ENCODE results near the gene RIMBP2. TPM values are rescaled to one million over a fixed set of nuclear protein-coding genes. Genes with fewer than 3 reads are reported as not detected.

The RIMBP2 gene
- total and polyA plus RNA-seq, 2 donors: 1.3 to 2.7 TPM

DNA sequence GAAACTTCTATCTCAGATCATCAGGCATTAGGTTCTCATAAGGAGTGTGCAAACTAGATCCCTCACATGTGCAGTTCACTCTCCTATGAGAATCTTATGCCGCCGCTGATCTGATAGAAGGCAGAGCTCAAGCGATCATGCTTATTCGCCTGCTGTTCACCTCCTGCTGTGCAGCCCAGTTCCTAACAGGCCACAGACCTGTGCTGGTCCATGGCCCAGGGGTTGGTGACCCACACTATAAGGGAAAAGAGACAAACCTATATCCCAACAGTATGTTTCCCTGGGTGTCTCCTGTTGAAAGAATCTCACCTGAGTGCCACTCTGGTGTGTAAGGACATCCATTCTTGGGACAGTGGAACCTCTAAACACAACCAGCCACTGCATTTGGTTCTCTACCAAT is 186.3 kb downstream of the RIMBP2 start:
- no peak overlapping the region for H3K27ac ChIP-seq (ENCODE audit: low read depth)
- DNase-seq (ENCODE audit: extremely low spot score): no peak
- WGBS: 91% methylated on average over 4 of the region's 4 CpGs
- no peaks in the 10 kb centered on the region for H3K36me3 ChIP-seq (ENCODE audit: insufficient read depth)
- H3K4me3 ChIP-seq (ENCODE audit: low read depth, low read length): no peak overlapping the region
- no peaks in the 10 kb centered on the region for H3K4me1 ChIP-seq (ENCODE audit: insufficient read depth)

DNA sequence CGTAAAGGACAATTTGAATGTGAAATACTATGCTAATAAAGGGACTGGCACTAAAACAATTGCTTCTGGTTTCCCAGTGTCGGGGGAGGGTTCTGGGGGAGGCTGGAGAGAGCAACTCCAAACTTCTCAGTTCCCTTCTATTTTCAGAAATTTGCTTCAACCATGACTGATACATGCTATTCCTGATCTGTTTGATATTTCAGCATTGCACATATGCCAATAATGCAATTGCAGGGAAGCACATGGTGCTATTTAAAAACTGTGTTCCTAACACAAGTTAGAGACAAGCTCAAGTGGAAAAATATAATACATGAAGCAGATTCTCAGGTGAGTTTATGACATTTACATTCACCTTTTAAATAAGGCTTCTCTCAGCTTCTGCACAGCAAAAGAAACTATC is 188.9 kb downstream of the RIMBP2 start:
- Histone ChIP-seq H3K4me3 (ENCODE audit: low read depth, low read length) (no peak overlapping the region), H3K4me1 (ENCODE audit: insufficient read depth) (no peaks in the 10 kb centered on the region), H3K36me3 (ENCODE audit: insufficient read depth) (no peaks in the 10 kb centered on the region), H3K27ac (ENCODE audit: low read depth) (no peak overlapping the region)
- WGBS: 47% methylated on average over 2 of the region's 2 CpGs
- no peak for DNase-seq (ENCODE audit: extremely low spot score)

DNA sequence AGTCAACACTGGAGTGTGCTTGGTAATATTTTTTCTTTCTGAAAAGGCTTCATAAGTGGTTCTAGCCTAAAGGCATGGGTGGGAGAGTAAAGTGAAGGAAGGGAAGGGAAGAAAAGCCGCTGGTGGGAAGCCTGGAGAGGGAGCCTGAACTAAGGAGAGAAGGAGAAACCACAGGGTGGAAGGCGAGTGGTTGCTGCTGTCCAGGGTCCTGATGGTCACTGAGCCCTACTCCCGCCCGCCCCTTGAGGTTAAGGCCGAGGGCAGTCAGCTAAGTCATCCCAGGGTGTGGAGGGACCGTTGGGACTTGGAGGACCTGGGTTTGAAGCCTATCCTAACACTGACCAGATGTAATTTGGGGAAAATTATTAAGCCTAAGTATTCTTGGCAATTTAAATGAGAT is 189.3 kb downstream of the RIMBP2 start:
- 7% methylated on average over 6 of the region's 6 CpGs for WGBS
- DNase-seq (ENCODE audit: extremely low spot score): no peak
- Histone ChIP-seq H3K36me3 (ENCODE audit: insufficient read depth) (no peaks in the 10 kb centered on the region), H3K4me1 (ENCODE audit: insufficient read depth) (no peaks in the 10 kb centered on the region), H3K27ac (ENCODE audit: low read depth) (no peak overlapping the region), H3K4me3 (ENCODE audit: low read depth, low read length) (no peak overlapping the region)

DNA sequence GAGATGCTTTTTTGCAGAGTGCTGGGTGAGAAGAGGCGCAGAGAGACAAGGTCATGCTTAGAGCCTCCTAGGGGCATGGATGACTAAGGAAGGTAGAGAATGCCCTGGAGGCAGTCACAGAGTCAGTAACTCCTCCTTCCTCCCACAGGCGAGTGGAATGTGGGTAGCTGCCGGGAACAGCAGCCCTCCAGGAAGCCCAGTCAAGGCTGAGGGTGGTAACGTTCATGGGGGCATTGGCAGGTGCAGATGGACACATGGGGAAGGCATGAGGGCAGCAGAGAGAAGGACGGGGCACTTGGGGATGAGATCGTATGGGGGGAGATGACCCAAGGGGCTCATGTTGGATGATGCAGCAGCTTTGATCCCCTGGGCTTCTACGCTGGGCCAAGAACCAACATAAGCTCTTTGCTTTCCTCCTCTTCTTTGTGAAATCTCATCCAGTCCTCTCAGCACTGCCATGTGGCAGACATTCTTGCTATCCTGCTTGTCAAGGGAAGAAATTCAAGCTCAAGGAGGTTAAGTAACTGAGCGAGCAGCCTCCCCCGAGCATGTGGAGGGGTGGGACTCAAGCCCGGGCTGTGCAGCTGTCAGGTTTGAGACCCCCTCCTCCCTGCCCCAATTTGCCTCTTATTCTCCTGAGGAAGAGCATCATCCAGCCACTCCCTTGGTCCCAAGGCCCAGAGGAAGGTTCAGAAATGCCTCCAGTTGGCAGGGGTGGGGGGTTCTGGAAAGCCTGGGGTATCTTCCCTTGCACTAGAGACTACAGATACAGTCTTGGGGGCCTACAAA is 190.5 kb downstream of the RIMBP2 start:
- Histone ChIP-seq H3K36me3 (ENCODE audit: insufficient read depth) (no peaks in the 10 kb centered on the region), H3K27ac (ENCODE audit: low read depth) (no peak overlapping the region), H3K4me3 (ENCODE audit: low read depth, low read length) (no peak overlapping the region), H3K4me1 (ENCODE audit: insufficient read depth) (no peaks in the 10 kb centered on the region)
- DNase-seq (ENCODE audit: extremely low spot score): no peak
- WGBS: 78% methylated on average over 10 of the region's 10 CpGs

DNA sequence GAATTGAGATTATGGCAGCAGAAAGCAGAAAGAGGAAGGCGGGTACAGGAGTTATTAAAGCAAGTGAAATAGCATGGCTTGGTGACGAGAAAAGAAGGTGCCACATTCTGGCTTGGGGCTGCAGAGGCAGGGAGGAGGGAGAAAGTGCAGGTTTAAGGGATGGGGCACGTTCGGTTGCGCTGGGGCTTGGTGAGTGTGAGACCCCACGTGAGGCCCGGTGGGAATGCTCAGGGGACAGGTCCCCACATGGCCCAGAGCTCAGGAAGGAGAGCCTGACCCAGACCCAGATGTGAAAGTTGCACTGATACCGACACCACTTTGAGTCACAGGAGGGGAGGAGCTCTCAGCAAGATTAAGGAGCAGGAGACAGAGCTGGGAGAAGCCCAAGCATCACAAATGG is 191.3 kb downstream of the RIMBP2 start:
- WGBS: 78% methylated on average over 8 of the region's 8 CpGs
- Histone ChIP-seq H3K36me3 (ENCODE audit: insufficient read depth) (no peaks in the 10 kb centered on the region), H3K4me3 (ENCODE audit: low read depth, low read length) (no peak overlapping the region), H3K4me1 (ENCODE audit: insufficient read depth) (no peaks in the 10 kb centered on the region), H3K27ac (ENCODE audit: low read depth) (no peak overlapping the region)
- no peak for DNase-seq (ENCODE audit: extremely low spot score)

DNA sequence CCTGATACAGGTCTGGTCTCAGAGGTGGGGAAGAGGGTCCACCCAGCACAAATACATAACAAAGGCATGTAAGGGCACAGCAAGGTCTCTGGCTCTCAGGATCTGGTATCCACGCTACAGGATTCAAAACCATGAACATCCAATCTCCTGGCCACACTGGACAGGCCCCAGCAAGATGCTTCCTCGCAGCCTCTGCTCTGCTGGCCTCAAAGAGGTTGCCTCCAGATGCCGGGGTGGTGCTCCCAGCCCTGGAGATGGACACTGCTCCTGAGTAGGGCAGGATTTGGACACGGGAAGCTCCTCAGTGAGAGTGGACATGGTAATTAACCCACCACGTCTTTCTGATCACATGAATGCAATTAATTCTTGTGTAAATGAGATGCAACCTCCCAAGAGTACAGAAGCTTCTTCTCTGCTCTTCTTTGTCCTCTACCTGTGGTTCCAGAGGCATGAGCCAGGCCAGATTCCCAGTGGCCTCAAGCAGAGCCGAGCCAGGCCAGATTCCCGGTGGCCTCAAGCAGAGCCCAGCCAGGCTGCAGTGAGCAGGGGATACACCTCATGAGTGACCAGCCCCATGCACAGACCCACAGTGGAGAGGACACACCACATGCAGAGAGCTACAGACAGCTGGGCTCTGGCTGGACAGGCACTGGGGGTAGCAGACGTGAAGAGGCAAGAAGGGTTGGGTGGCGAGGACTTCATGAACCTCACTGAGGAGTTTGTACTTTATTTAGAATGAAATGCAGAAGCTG is 192.1 kb downstream of the RIMBP2 start:
- no peak for DNase-seq (ENCODE audit: extremely low spot score)
- Histone ChIP-seq H3K36me3 (ENCODE audit: insufficient read depth) (no peaks in the 10 kb centered on the region), H3K27ac (ENCODE audit: low read depth) (no peak overlapping the region), H3K4me1 (ENCODE audit: insufficient read depth) (no peaks in the 10 kb centered on the region), H3K4me3 (ENCODE audit: low read depth, low read length) (no peak overlapping the region)
- 61% methylated on average over 9 of the region's 9 CpGs for WGBS

DNA sequence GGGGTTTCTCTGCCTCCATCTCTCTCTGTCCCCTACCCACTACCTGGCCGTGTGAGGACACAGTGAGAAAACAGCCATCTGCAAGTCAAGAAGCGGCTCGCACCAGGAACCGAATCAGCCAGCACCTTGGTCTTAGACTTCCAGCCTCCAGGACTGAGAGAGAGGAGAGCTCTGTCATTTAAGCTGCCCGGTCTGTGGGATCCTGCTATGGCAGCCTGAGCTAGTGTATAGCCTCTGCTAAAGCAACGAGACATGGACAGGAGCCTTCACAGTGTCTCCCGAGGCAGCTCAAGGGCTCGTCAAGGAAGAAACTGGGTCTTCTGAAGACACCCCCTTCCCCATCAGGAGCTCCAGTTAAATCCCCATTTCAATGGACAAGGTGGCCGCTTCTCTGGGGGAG is 192.9 kb downstream of the RIMBP2 start:
- DNase-seq (ENCODE audit: extremely low spot score): no peak
- no peak overlapping the region for H3K27ac ChIP-seq (ENCODE audit: low read depth)
- H3K4me1 ChIP-seq (ENCODE audit: insufficient read depth): no peaks in the 10 kb centered on the region
- H3K36me3 ChIP-seq (ENCODE audit: insufficient read depth): no peaks in the 10 kb centered on the region
- WGBS: 76% methylated on average over 9 of the region's 9 CpGs
- H3K4me3 ChIP-seq (ENCODE audit: low read depth, low read length): no peak overlapping the region

DNA sequence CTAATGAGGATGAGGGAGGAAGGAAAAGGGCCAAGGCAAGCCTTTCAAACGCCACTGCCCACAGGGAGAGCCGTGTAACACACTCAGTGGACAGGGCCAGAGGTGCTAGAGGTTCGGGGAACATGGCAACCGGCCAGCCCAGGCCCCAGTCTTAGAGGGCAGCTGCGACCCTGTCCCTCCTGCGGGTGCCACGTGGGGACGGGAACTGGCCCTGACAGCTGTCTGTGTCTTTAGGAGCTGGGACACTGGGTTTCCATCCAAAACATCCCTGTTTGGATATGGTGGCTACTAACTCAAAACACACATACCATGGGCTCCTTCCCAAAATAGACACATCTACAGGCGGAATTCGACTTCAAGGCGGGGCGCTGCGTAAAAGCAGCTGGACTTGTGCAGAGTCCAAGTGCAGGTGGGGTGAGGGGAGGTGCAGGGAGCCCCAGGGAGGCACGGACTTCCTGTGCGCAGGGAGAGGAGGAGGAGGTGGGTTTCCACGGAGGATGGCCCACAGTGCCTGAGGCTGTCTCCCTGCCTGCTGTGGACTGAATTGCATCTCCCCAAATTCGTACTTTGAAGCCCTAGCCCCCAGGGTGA is 193.8 kb downstream of the RIMBP2 start:
- no peak overlapping the region for H3K27ac ChIP-seq (ENCODE audit: low read depth)
- no peak for DNase-seq (ENCODE audit: extremely low spot score)
- 70% methylated on average over 17 of the region's 17 CpGs for WGBS

DNA sequence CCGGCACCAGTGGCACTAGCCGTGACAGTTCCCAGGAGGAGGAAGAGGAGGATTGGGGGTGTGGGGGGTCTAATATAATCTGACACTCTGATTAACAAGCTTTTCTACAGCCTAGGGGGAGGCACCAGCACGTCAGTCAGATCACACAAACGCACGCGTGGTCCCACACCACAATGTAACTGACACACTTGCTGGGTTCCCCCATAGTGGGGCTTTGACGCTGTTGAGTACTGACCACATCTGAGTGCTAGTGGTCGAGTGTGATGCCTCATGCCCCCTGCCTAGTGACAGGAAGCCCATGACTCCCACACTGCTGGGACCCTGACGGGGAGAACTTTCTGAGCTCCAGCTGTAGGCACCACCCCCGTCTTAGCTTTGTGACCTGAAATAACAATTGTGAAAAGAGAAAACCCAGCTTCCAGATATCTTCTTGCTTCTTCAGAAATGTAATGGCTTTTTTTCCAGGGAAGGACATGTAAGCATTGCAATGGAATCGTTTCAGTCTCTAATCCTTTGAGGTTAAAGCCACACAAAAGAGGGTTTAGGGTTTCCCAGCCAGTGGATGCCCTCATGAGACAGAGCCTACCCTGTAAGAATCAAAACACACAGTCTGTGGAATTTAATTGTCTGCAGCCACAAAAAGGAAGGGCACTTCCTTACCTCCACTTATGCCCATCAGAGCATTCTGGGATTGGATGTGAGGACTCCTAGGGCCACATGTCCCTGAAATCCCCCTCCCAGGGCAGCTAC is 194.5 kb downstream of the RIMBP2 start:
- WGBS: 73% methylated on average over 11 of the region's 11 CpGs

More for the DNA sequence above, 193.8 kb downstream of the RIMBP2 start:
- Histone ChIP-seq H3K4me3 (ENCODE audit: low read depth, low read length) (no peak overlapping the region), H3K4me1 (ENCODE audit: insufficient read depth) (no peaks in the 10 kb centered on the region), H3K36me3 (ENCODE audit: insufficient read depth) (no peaks in the 10 kb centered on the region)

DNA sequence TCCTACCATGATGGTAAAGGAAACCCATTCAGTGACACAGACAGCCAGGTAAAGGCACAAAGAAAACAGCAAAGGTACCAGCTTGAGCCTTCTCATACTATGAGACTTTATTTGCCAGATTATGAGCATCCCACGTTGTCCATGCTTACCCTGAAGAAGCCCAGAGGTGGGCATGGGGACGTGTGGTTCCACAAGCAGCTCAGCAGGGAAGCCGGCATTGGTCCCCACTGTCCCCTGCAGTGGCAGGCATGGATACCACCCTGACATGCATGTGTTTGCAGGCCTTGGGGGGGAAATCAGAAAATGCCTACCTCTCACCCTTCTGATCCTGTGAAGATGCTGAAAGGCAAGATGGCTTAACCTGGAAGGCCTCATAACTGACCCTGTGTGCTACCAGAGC is 195.3 kb downstream of the RIMBP2 start:
- 66% methylated on average over 3 of the region's 3 CpGs for WGBS
- Histone ChIP-seq H3K4me3 (ENCODE audit: low read depth, low read length) (no peak overlapping the region), H3K27ac (ENCODE audit: low read depth) (no peak overlapping the region)

More for the DNA sequence above, 194.5 kb downstream of the RIMBP2 start:
- DNase-seq (ENCODE audit: extremely low spot score): no peak
- Histone ChIP-seq H3K27ac (ENCODE audit: low read depth) (no peak overlapping the region), H3K4me1 (ENCODE audit: insufficient read depth) (no peaks in the 10 kb centered on the region), H3K36me3 (ENCODE audit: insufficient read depth) (no peaks in the 10 kb centered on the region), H3K4me3 (ENCODE audit: low read depth, low read length) (no peak overlapping the region)

DNA sequence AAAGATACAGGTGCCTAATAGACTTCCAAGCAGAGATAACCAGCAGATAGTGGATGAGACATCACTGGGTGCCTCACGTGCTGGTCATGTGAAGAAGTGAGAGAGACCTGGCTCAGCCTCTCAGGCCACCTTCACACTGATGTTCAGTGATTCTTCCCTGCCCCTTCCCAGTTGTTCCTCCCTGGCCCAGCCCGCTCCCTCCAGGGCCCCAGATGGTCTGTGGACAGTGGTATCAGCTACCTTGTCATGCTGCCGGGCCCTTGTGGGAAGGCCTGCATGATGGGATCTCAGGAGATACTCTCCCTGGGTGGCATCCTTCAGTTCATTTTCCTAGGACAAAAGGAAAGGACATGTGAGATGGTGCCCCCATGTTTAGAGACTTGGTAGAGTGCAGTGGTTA is 198.5 kb downstream of the RIMBP2 start:
- no peak overlapping the region for H3K4me3 ChIP-seq (ENCODE audit: low read depth, low read length)
- no peaks in the 10 kb centered on the region for H3K4me1 ChIP-seq (ENCODE audit: insufficient read depth)
- H3K27ac ChIP-seq (ENCODE audit: low read depth): no peak overlapping the region
- H3K36me3 ChIP-seq (ENCODE audit: insufficient read depth): no peaks in the 10 kb centered on the region
- 89% methylated on average over 3 of the region's 3 CpGs for WGBS
- no peak for DNase-seq (ENCODE audit: extremely low spot score)

More for the DNA sequence above, 195.3 kb downstream of the RIMBP2 start:
- Histone ChIP-seq H3K36me3 (ENCODE audit: insufficient read depth) (no peaks in the 10 kb centered on the region), H3K4me1 (ENCODE audit: insufficient read depth) (no peaks in the 10 kb centered on the region)
- no peak for DNase-seq (ENCODE audit: extremely low spot score)

DNA sequence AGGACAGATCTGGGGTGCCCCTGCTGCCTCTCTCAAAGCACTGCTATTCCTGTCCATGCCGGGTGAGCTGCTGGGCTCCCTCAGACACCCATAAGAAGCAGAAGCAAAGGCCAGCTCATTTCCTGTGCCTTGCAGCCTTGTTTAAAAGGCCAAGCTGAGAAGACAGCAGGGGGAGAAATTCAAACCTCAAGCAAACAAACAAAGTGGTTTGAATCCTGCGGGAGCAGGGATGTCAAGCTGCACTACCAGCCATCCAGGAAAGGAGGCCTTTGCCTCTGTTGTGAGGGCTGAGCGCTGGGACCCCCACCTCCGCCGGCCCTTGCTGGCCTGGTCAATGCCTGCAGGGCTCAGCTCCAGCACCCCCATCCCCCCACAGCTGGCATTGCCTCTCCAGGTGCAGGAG is 201.9 kb downstream of the RIMBP2 start:
- no peak for DNase-seq (ENCODE audit: extremely low spot score)
- H3K36me3 ChIP-seq (ENCODE audit: insufficient read depth): no peaks in the 10 kb centered on the region
- 9% methylated on average over 5 of the region's 5 CpGs for WGBS
- no peak overlapping the region for H3K4me3 ChIP-seq (ENCODE audit: low read depth, low read length)
- H3K27ac ChIP-seq (ENCODE audit: low read depth): no peak overlapping the region
- H3K4me1 ChIP-seq (ENCODE audit: insufficient read depth): no peaks in the 10 kb centered on the region

DNA sequence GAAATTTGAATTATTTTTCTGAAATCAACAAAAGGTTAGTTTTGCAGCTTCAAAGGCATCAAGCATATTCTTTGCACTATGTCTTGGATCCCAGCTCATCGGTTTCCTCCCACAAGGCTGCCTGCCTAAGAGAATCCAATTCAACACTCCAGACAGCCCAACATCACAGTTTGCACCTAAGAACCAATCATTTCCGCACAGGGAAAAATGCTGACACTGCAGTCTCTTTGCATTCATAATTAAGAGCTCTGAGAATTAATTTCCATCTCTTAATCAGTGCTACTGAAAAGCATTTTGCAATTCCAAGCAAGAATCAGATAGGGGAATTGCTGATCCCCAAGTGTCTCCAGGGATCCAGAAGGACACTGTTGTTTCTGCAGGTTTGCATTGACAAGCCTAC is 202.5 kb downstream of the RIMBP2 start:
- WGBS: 77% methylated on average over 2 of the region's 2 CpGs
- no peak for DNase-seq (ENCODE audit: extremely low spot score)
- H3K4me3 ChIP-seq (ENCODE audit: low read depth, low read length): no peak overlapping the region
- H3K4me1 ChIP-seq (ENCODE audit: insufficient read depth): no peaks in the 10 kb centered on the region
- H3K27ac ChIP-seq (ENCODE audit: low read depth): no peak overlapping the region
- no peaks in the 10 kb centered on the region for H3K36me3 ChIP-seq (ENCODE audit: insufficient read depth)

All from urinary bladder (tissue), 4 donors.